Lower lobe of right lung (tissue), 2 donors: ENCODE measurements around the gene TCL1B. TPM values are rescaled to one million over a fixed set of nuclear protein-coding genes. Genes with fewer than 3 reads are reported as not detected.
"Not testable (repeated sequence)": the region's sequence is repeated elsewhere in the genome, so short reads cannot be mapped to it uniquely, and the experiment has no call there.

Source experiments
- ATAC-seq, 2 donors: fragments of 200-7000 bp; cut with Tn5 transposase; one replicate each; pipeline ENCODE4 v1.9.1; 2020 to 2022; ENCODE audit warnings: mild to moderate bottlenecking in 2 of 2, moderate library complexity in 2 of 2
- DNase-seq: peaks from one replicate; pipeline ENCODE4 v3.0.0-alpha.2; 2020
- H3K27ac ChIP-seq: fragments of 200-600 bp; one replicate; pipeline ENCODE4 v1.8.0; 2022
- H3K27me3 ChIP-seq: fragments of 200-600 bp; one replicate; pipeline ENCODE4 v1.8.0; 2022; ENCODE audit warnings: low read depth
- H3K36me3 ChIP-seq: fragments of 200-600 bp; one replicate; pipeline ENCODE4 v1.8.0; 2022; ENCODE audit warnings: mild to moderate bottlenecking
- H3K4me1 ChIP-seq: fragments of 200-600 bp; one replicate; pipeline ENCODE4 v1.8.0; 2022
- H3K4me3 ChIP-seq: fragments of 200-600 bp; one replicate; pipeline ENCODE4 v1.8.0; 2022; ENCODE audit warnings: mild to moderate bottlenecking
- H3K9me3 ChIP-seq: fragments of 200-600 bp; one replicate; pipeline ENCODE4 v1.8.0; 2022
- CTCF ChIP-seq: fragments of 200-600 bp; IDR thresholded peaks from one replicate; pipeline ENCODE4 v1.8.0; 2022; ENCODE audit warnings: antibody characterized with exemption, mild to moderate bottlenecking
- intact Hi-C: fragments of 100-400 bp; cut with DNase I; formaldehyde crosslinking; loops from one replicate; pipeline ENCODE4 v1.11.0; 2022
- total RNA-seq: library from RNA; stranded (reverse); fragmentation: NEBNext Ultra II Directional; extraction: Animal tissue kit (Norgen Biotek cat#: 25700); gene quantifications from one replicate; pipeline ENCODE4 v1.2.1, GENCODE V29; 2021
- donor health status: DM: no; HTN: yes; CAD: no; lungs with severe emphysema.

Gene TCL1B
- total RNA-seq, 1 donor from 2014 or later = not detected

GRCh38 chr14:95727056-95727700 lies 41.0 kb downstream of the TCL1B start:
- Histone ChIP-seq H3K9me3 (peaks cover 4% of the 10 kb centered on the region), H3K27ac (no peak overlapping the region), H3K36me3 (no peaks in the 10 kb centered on the region), H3K27me3 (peaks cover 21% of the 10 kb centered on the region), H3K4me3 (no peak overlapping the region), H3K4me1 (no peaks in the 10 kb centered on the region)
- intact Hi-C loops = no loop called here
- no peak for ATAC-seq
- DNase-seq = no peak
- no peak for TF ChIP-seq CTCF

GRCh38 chr14:95729402-95730028 lies 43.3 kb downstream of the TCL1B start:
- H3K36me3 ChIP-seq, intact Hi-C loops, DNase-seq, ATAC-seq, H3K9me3 ChIP-seq, H3K4me1 ChIP-seq, H3K27ac ChIP-seq, H3K4me3 ChIP-seq: not testable (repeated sequence)
- peaks cover 21% of the 10 kb centered on the region for H3K27me3 ChIP-seq

GRCh38 chr14:95730126-95730525 lies 43.9 kb downstream of the TCL1B start:
- intact Hi-C loops = no loop called here
- no peak for ATAC-seq
- H3K27me3 ChIP-seq = peaks cover 16% of the 10 kb centered on the region

GRCh38 chr14:95733212-95733611 lies 47.0 kb downstream of the TCL1B start:
- H3K9me3 ChIP-seq = no peaks in the 10 kb centered on the region
- no peaks in the 10 kb centered on the region for H3K4me1 ChIP-seq
- H3K27ac ChIP-seq = no peak overlapping the region
- no peak for TF ChIP-seq CTCF
- DNase-seq = no peak
- no peaks in the 10 kb centered on the region for H3K27me3 ChIP-seq
- no peaks in the 10 kb centered on the region for H3K36me3 ChIP-seq
- H3K4me3 ChIP-seq = no peak overlapping the region
- no peak for ATAC-seq
- intact Hi-C loops = no loop called here

More at GRCh38 chr14:95730126-95730525, 43.9 kb downstream of the TCL1B start:
- H3K9me3 ChIP-seq = no peaks in the 10 kb centered on the region
- H3K4me3 ChIP-seq = no peak overlapping the region
- TF ChIP-seq CTCF = no peak
- no peak overlapping the region for H3K27ac ChIP-seq
- H3K36me3 ChIP-seq = no peaks in the 10 kb centered on the region
- H3K4me1 ChIP-seq = no peaks in the 10 kb centered on the region
- no peak for DNase-seq

- DNase-seq (no peak), ATAC-seq (no peak)
- no peak for TF ChIP-seq CTCF
- Histone ChIP-seq H3K9me3 (no peaks in the 10 kb centered on the region), H3K4me1 (no peaks in the 10 kb centered on the region), H3K4me3 (no peak overlapping the region), H3K27ac (no peak overlapping the region), H3K36me3 (no peaks in the 10 kb centered on the region), H3K27me3 (no peaks in the 10 kb centered on the region)
- intact Hi-C loops = no loop called here
These were observed 53.1 kb downstream of the TCL1B start for GRCh38 chr14:95739356-95739755.

- Histone ChIP-seq H3K4me1 (no peaks in the 10 kb centered on the region), H3K36me3 (no peaks in the 10 kb centered on the region), H3K27me3 (no peaks in the 10 kb centered on the region), H3K4me3 (no peak overlapping the region), H3K27ac (no peak overlapping the region), H3K9me3 (no peaks in the 10 kb centered on the region)
- no peak for TF ChIP-seq CTCF
- ATAC-seq (no peak), DNase-seq (no peak)
- intact Hi-C loops = no loop called here
These were observed 54.8 kb downstream of the TCL1B start for GRCh38 chr14:95741038-95741490.
